ENCODE data around the gene RBM7. TPM values are rescaled to one million over a fixed set of nuclear protein-coding genes. Genes with fewer than 3 reads are reported as not detected.
A peak's percentile ranks its signal among the peaks of the same experiment; 100 is the strongest.

RBM7 gene, protein sequence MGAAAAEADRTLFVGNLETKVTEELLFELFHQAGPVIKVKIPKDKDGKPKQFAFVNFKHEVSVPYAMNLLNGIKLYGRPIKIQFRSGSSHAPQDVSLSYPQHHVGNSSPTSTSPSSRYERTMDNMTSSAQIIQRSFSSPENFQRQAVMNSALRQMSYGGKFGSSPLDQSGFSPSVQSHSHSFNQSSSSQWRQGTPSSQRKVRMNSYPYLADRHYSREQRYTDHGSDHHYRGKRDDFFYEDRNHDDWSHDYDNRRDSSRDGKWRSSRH
- 10 to 100 TPM; 41.2 to 59.2 (median 55.7) TPM for polyA plus RNA-seq (ENCODE audit: insufficient read depth in 1 of 5, insufficient read length in 5 of 5, low replicate concordance in 1 of 5)
- long read RNA-seq, donor 1, full-length matches to known transcripts: 18 of 18 reads
- long read RNA-seq, donor 1, partial matches to known transcripts: 0 of 18 reads
- long read RNA-seq, donor 1, other reads (novel, unspliced or antisense): 0 of 18 reads
- long read RNA-seq, donor 2, full-length matches to known transcripts: 15 of 15 reads
- long read RNA-seq, donor 2, partial matches to known transcripts: 0 of 15 reads
- long read RNA-seq, donor 2, other reads (novel, unspliced or antisense): 0 of 15 reads
- long read RNA-seq, donor 3, full-length matches to known transcripts: 25 of 25 reads
- long read RNA-seq, donor 3, partial matches to known transcripts: 0 of 25 reads
- long read RNA-seq, donor 3, other reads (novel, unspliced or antisense): 0 of 25 reads
- long read RNA-seq, donor 4, full-length matches to known transcripts: 10 of 10 reads
- long read RNA-seq, donor 4, partial matches to known transcripts: 0 of 10 reads
- long read RNA-seq, donor 4, other reads (novel, unspliced or antisense): 0 of 10 reads
- long read RNA-seq, donor 5, full-length matches to known transcripts: 30 of 35 reads
- long read RNA-seq, donor 5, partial matches to known transcripts: 5 of 35 reads
- long read RNA-seq, donor 5, other reads (novel, unspliced or antisense): 0 of 35 reads
- long read RNA-seq, donor 6, full-length matches to known transcripts: 35 of 35 reads
- long read RNA-seq, donor 6, partial matches to known transcripts: 0 of 35 reads
- long read RNA-seq, donor 6, other reads (novel, unspliced or antisense): 0 of 35 reads
- long read RNA-seq, donor 7, full-length matches to known transcripts: 20 of 20 reads
- long read RNA-seq, donor 7, partial matches to known transcripts: 0 of 20 reads
- long read RNA-seq, donor 7, other reads (novel, unspliced or antisense): 0 of 20 reads
- long read RNA-seq, donor 8, full-length matches to known transcripts: 5 of 5 reads
- long read RNA-seq, donor 8, partial matches to known transcripts: 0 of 5 reads
- long read RNA-seq, donor 8, other reads (novel, unspliced or antisense): 0 of 5 reads

DNA sequence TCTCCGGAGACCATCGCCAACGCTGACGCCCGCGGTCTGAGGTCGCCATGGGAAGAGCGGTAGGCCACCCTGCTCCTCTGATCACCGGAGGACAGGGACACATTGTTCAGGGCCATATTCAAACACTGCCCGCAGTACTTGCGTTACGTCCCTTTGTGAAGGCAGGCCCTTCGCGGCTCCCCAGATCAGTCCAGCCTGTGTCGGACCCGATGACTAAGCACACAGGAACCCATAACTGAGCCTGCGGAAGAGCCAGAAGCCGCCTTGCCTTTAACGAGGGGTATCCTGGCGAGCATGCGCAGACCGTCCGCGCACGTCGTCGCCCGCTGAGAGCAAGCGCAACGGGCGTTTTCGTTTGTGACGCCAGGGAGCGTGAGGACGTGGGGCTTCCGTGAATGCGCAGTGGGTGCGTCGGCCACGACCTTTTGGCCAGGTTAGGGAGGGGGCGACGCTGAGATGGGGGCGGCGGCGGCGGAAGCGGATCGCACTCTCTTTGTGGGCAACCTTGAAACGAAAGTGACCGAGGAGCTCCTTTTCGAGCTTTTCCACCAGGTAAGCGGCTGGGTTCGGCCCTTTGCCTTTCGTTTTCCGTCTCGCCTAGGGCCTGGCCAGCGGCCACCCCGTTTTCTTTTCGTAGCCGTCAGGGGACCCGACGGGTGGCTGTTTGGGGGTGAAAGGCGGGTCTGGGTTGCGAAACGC, at the start of gene RBM7, which contains the start of gene C11orf71:
TSS of gene RBM7 (plus strand) at position 451 of the 699 bp plus-strand sequence. CDS start at position 457, 6 bp downstream.
TSS of gene C11orf71 (minus strand) at position 296 of the 699 bp plus-strand sequence. CDS start at position 116, 180 bp downstream.
- DNase-seq: peak; percentile 98

DNA sequence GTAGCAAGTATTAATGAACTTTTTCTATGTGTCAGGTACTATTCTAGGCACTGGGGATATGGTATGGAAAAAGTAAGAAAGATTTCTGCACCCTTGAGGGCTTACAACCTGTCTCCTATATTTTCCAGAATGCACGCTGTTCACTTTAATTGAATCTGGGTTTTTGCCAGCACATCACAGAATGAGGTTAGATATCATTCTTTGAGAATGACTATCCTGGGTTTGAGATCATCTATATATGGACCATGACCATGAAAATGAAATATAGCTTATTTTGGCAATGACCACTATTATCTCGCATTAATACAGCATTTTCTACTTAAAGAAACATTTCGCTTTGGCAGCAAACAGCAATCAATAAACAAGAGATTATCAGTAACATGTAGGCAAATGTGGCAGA, 47.0 kb upstream of the RBM7 start:
- no peak for DNase-seq

DNA sequence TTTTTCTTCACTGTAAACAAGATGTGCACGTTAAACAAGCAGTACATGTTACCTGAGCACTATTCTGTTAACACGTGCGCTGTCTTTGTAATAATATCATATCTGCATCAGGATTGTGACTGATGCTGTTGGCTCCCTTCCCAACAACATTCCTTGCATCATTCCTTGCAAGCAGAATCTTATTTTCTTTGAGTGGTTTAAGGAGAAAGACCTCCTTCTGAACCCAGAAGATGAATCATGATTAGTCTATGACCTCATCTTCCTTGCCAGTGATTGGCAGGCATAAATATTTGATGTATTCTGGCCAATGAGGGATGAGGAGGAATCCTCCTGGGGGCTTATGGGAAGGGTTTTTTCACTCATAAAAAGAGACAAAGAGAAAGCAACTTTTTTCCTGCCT, 46.4 kb upstream of the RBM7 start:
- no peak for DNase-seq

DNA sequence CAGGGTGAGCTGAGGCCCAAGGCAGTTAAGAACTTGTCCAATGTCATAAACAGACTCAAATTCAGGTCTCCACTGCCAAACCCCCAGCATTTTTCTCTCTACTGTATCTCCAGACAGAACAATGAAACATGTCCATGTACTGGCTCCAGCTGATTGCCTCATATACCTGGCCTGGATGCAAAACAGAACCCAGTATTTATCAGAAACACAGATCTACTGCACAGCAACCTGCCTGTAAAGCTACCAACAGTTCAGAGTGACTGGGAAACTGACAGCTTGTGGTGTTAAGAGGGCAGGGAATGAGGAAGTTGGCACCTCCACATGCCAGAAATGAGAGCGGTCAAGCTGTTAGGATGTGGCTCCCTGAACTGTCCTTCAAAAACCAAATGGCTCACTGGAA, 41.8 kb upstream of the RBM7 start:
- DNase-seq: no peak

DNA sequence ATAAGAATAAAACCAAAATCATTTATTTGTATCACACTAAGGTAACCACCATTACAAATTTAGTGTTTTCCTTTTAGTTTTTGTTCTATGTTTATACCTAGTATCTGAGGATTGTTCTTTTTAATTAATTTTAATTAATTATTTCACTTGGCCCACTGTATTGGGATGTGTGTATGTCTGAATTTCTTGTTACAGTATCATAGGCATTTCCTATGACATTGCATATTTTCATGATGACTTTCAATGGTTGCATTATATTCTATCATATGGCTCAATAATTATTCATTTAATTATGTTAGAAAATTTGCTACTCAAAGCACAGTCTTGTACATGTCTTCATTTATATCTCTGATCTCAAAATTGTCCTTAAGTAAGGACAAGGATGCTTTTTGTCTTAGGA, 41.1 kb upstream of the RBM7 start:
- no peak for DNase-seq

DNA sequence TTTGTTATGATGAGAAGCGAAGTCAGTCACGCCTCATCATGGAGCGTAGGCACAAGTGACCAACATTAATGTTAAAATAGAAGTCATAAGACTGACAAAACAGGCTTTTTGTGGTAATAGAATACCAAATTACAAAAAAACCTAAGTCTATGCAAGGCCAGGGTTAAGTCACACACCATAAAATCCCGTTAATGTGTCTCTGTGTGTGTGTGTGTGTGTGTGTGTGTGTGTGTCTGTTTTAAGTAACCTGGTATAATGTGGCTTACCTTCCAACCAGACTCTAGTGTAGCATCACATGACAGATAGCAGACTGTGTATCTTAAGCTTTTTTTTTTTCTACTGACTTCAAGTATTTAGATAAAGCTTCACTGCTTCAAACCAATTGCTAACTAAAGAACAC, 38.1 kb upstream of the RBM7 start:
- DNase-seq: no peak

DNA sequence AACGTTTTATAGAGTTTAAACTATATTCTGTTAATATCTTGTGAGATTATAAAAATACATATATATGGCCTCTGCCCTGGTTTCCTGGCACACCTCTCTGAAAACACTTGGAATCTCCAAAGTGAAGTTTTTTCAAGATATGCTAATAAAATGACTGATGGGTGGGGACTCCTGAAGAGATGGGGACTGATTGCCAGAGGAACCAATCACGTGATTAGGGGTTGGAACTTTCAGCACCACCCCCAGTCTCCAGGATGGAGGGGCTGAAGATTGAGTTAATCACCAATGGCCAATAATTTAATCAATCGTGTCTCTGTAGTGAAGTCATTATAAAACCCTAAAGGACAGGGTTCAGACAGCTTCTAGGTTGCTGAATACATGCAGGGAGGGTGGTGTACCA, 37.5 kb upstream of the RBM7 start:
- DNase-seq: no peak

DNA sequence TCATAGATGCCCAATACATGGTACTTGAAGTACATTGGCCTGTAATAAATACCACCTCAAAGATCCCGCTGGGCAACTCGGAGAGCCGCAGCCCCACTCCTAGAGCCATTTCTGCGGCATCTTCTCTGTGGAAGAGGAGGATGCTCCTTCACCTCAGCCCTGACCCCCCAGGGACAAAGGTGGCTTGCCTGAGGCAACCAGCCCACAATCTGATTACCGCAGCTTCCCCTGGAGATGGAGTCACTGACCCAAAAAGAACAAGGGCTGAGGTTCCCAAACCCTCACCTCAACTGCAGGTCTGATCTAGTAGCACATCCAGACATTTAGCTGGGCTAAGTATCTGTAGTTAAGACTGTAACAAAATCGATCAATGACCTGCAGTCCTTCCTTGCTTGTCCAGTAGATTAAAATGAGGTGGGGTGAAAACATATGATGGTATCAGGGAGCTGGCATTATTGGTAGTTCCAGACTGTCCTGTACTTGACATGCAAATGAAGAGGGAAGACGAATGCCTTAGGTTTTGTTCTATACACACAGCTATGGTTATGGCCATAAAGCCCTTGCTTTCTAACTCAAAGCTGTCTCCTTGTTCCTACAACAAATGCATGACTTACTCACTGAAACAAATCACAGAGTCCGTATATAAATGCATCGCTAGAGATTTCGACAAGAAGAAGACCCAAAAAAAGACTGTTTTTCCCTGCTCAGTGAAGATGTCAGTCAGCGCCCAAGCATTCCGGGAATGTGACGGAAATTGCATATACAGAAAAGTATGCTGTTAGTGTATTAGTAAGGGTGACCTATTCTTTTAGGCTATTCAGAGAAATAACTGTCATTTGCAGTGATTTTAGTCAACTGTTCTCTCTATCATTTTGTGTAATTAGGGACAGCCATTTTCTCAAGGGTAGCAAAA, 33.9 kb upstream of the RBM7 start:
- no peak for DNase-seq

DNA sequence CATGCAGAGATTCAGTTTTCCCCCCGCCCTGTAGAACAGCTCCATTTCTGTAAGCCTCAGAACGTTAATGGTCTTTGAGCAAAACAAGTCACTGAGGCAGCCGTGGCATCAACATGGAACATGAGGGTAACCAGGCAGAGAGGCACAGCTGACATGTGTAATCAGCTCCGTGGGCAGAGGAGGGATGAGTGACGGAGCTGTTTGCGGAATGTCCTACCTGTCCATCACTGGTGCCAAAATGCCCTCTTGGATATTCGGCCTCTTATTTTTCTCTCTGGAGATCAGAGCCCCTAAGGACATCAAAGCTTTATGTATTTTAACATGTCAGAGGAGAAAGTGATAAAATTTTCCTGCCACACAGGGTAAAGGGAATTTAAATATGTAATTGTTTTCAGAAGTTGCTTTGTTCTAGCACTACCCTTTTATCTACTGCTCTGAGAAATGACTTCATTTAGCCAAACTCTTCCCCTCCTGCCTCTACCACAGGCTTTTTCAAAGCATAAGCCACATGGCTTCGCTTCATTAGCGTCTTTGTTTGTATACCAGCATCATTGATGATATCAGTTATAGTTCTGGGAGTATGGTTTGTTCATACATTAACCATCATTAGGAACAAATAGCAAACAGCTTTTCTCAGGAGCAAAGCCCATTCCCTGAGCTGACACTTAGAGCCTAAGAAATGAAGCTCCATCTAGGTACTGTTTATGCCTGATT, 33.1 kb upstream of the RBM7 start:
- DNase-seq: no peak

DNA sequence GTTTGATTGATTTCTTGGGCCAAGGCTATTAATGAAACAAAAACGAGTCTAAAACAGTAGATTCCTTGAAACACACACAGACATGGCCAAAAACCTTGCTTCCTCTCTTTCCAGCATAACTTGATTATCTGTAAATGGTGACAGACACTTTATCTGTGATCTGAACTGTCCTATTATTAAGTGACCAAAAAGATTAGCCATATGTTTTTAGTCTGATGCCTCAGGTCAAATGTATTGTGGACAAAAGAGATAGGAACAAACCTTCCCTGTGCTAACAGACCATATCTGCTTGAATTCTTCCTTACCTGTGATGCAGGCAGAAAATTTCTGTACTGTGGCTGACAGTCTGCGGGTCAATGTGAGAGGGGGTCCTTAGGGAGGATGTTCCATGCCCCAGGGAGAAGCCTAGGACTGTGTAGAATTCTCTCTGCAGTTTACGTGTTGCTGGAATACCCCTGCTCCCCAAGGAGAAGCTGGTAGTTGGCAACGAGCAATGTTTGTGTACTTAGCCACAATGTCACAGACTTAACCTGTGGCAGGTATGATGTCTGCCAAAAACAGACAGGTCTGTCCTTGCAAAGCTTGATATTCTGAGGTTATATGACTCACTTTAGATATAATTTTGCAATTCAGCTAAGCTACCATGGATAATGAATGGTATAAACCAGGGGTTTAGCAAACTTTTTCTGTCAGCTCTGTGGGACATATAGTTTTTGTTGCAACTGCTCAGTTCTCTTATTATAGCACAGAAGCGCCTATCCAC, 31.4 kb upstream of the RBM7 start:
- no peak for DNase-seq

DNA sequence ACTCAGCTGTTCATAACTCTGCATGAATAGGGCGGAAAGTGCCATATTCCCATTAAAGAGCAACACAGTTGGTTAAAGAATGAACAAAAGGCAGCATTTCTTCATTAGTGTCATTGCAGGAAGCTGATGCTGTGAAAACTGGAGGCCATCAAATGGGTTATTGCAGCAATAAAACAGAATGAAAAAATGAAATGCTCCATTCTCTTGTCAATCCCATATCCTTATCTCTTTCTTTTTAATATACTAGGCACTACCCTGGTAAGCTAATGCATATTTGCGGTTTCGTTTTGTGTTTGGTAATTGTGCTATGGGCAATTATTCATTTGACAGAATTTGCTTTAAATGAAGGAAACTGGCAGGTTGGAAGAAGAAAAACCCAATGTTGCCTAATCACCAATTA, 25.4 kb upstream of the RBM7 start:
- no peak for DNase-seq

DNA sequence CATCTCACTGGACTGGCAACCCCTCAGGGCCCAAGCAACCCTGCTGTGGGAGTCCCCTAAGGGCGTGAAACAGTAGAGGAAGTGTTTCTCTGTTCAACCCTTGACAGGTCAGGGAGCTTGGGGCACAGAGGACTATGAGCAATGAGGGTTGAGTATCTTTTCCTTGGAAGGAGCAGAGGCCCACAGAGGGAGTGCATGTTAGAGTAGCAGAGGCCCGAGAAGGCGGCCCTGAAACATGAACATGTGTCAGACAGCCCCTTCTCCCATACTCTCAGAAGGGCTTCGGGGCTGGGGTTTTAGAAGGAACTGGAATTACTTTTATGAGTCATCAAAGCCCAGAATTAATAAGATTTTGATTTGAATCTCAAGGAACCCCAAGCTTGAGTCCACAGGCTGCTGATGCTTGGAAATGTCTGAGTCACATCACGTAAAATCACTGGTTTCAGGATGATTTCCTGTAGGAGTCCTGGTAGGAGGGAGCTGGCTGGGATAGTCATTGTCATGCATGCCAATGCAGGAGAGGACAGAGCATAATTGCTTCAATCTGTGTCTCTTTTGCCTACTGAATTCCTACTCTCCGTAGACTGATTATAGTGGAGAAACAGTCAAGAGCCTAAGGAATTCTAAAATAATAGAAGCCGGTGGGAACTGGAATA, 22.7 kb upstream of the RBM7 start:
- DNase-seq: no peak

DNA sequence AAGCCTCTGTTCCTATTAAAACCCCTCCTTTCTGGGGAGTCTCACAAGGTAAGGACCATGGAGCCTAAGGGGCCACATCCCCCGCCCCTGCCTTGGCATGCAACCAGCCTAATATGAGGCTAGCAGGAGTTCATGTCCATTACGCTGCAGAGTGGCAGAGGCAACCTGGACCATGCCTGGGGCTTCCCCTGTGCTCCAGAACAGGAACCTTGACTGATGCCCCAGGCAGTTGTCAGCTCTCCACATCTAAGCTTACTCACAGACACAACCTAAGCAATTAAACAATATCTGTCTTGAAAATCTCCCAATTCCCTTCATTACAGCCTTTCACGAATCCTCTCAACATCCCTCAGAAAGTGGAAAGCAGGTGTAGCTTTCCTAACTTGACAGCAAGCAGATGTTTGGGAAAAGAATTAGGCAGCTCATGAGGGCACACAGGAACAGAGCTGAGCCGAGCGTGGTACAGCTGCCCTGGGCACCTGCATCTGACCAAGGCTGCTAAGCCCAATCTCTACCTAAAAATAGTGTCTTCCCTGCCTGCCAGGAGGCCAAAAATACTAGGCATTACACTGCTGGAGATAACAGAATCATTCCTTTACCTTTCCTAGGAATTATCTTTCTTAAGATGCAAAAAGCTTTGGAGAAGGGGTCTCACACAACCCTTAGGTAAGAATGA, 20.9 kb upstream of the RBM7 start:
- no peak for DNase-seq

DNA sequence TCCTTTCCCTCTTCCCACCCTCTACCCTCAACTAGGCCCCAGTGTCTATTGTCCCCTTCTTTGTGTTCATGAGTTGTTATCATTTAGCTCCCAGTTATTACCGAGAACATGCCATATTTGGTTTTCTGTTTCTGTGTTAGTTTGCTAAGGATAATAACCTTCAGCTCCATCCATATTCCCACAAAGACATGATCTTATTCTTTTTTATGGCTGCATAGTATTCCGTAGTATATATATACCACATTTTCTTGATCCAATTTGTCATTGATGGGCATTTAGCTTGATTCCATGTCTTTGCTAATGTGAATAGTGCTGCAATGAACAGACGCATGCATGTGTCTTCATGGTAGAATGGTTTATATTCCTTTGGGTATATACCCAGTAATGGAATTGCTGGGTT, 18.0 kb upstream of the RBM7 start:
- no peak for DNase-seq

DNA sequence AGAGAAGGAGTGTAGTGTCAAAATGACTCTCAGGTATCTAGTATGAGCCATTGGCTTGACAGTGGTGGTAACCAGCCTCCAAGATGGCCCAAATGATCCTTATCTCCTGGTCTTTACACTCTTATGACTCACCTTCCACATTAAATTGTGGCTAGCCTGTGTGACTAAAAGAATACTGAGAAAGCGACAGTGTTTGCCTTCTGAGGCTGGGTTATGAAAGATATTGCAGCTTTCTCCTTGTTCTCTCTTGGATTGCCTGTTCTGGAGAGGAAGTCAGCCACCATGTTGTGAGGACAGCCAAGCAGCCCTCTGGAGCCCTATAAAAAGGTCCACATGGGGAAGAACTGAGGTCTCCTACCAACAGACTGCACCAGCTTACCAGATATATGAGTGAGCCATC, 16.0 kb upstream of the RBM7 start:
- no peak for DNase-seq

DNA sequence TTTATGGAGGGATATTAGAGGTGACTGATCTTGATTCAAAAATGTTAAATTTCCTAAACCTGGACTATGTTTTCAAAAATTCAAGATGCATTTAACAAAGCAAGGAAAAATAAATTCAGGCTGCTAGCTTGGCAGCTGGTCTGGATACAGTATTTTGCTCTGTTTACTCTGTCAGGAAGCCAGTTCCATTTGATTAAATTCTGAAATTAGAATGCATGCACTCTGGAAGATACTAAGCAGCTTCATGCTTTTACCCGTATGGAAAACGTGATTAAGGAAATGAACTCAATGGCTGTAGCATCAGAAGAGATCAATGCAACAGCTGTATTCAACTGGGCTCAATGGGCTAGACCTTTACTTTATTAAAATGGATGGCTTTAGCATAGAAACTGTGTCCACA, 14.3 kb upstream of the RBM7 start:
- DNase-seq: no peak

DNA sequence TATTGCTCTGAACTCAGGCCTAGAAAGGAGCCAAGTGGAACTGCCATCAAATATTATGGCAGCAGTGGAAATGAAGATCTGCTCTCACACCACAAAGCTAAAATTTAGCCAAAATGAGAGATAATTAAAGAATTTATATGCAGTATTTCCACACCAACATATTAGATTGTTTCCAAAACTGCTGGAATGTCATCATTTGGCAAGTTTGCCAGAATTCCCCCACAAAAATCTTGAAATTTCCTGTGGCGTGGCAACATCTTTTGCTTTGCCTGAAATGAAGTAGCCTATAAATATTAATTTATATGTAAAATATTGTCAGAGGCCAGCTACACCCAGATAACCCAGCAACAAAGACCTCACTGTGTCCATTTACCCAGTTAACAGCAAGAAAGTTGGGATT, 13.9 kb upstream of the RBM7 start:
- no peak for DNase-seq

Measured in right lung (tissue), 10 donors.